GM23338 (cell line): Measurements from ENCODE around the gene SLC22A25.

ENCODE experiments used
- CREB1 ChIP-seq: fragments of 250-450 bp; sonication (Bioruptor Pico); IDR thresholded peaks from 2 replicates; pipeline ENCODE4 v1.5.0; 2020; ENCODE audit warnings: low read depth, mild to moderate bottlenecking, moderate library complexity
- CTCF ChIP-seq, 2 experiments: fragments of 200-600 bp in 1 of 2; sonication (generic) in 1 of 2; conservative IDR thresholded peaks; 2 replicates each; pipeline versions ENCODE4 v1.5.1 to v1.6.1; 2016 to 2017; ENCODE audit warnings: antibody characterized with exemption in 2 of 2, low read depth in 2 of 2, mild to moderate bottlenecking in 2 of 2, moderate library complexity in 1 of 2
- ETS1 ChIP-seq: IDR thresholded peaks from 2 replicates; pipeline ENCODE4 v1.6.1; 2016; ENCODE audit warnings: antibody characterized with exemption
- EZH2 ChIP-seq: fragments of 200-600 bp; sonication (generic); IDR thresholded peaks from one replicate; pipeline ENCODE4 v1.8.0; 2017; ENCODE audit warnings: antibody characterized with exemption, mild to moderate bottlenecking, low read depth; ENCODE audit not compliant: unreplicated experiment
- EZH2phosphoT487 ChIP-seq: fragments of 200-600 bp; sonication (generic); IDR thresholded peaks from one replicate; pipeline ENCODE4 v1.8.1; 2018; ENCODE audit warnings: antibody characterized with exemption; ENCODE audit not compliant: unreplicated experiment
- JUNB ChIP-seq: IDR thresholded peaks from one replicate; pipeline ENCODE4 v1.6.1; 2016; ENCODE audit warnings: antibody characterized with exemption; ENCODE audit not compliant: unreplicated experiment
- POLR2AphosphoS5 ChIP-seq: IDR thresholded peaks from 2 replicates; pipeline ENCODE4 v1.6.1; 2016; ENCODE audit warnings: antibody characterized with exemption, low read depth
- REST ChIP-seq: IDR thresholded peaks from one replicate; pipeline ENCODE4 v1.6.1; 2018; ENCODE audit warnings: antibody characterized with exemption; ENCODE audit not compliant: unreplicated experiment
- ZNF462 ChIP-seq: fragments of 250-450 bp; sonication (Bioruptor Pico); IDR thresholded peaks from 2 replicates; pipeline ENCODE4 v1.5.0; 2020; ENCODE audit warnings: mild to moderate bottlenecking, moderate library complexity

- TF ChIP-seq CTCF (conservative IDR thresholded peaks at IDR 0.05; ENCODE audit: low read depth in 2 of 2) (no peak), EZH2phosphoT487 (no peak), POLR2AphosphoS5 (no peak), EZH2 (no peak), JUNB (no peak), REST (no peak), CREB1 (CRISPR knock-in tag) (no peak), ETS1 (no peak), ZNF462 (CRISPR knock-in tag) (no peak)
Measured at GRCh38 chr11:63240098-63240497, 3.3 kb downstream of the SLC22A25 start.
